ENCODE measurements around the gene TECPR2.

Gene TECPR2

DNA sequence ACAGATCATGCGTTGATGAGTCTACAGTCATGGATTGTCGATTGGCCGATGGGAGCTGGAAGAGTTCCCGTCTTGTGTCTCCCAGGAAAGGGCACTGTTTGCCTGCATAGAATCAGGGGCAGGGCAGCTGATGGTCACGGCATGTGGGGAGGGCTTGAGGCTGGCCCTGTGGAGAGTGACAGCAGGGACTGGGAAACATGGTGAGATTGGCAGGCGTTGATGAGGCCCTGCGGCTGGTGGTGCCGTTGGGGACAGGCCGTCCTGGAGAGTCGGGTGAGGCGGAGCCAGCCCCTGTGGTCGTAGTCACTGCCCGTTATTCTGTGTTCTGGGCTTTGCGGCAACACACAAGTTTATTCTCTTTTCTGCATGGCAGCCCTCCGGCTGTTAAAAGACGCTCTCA is 52.9 kb downstream of the TECPR2 start:
- TF ChIP-seq, protein P1, sequence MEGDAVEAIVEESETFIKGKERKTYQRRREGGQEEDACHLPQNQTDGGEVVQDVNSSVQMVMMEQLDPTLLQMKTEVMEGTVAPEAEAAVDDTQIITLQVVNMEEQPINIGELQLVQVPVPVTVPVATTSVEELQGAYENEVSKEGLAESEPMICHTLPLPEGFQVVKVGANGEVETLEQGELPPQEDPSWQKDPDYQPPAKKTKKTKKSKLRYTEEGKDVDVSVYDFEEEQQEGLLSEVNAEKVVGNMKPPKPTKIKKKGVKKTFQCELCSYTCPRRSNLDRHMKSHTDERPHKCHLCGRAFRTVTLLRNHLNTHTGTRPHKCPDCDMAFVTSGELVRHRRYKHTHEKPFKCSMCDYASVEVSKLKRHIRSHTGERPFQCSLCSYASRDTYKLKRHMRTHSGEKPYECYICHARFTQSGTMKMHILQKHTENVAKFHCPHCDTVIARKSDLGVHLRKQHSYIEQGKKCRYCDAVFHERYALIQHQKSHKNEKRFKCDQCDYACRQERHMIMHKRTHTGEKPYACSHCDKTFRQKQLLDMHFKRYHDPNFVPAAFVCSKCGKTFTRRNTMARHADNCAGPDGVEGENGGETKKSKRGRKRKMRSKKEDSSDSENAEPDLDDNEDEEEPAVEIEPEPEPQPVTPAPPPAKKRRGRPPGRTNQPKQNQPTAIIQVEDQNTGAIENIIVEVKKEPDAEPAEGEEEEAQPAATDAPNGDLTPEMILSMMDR (IDR thresholded peaks at IDR 0.05; ENCODE audit: insufficient read depth, low read length, missing control alignments), result no peak
- POLR2A ChIA-PET, result no interaction called here
- CTCF ChIA-PET, result no interaction called here
- no peak overlapping the region for H3K4me3 ChIP-seq (ENCODE audit: low read depth, low read length)
- no peak for DNase-seq (ENCODE audit: low read depth, low spot score)

DNA sequence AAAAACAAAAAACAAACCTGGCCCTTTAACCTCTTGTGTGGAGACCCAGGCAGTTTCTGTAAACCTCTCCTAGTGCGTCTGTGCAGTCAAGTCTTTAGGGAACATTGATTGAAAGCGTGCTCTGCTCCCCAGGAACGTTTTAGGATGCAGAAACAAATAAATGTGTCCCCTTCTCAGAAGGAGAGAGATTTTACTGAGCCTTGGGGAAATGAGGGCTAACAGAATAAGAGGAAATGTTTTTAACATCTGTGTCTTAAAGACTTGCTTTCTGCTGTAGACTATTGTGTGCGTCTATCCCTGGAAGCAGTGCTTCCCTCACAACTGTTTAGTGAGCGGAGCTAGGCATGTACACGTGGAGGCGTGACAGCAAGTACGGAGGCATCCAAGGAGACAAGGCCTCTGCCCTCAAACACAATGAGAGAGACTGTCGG is 54.3 kb downstream of the TECPR2 start:
- TF ChIP-seq, protein P1 (IDR thresholded peaks at IDR 0.05; ENCODE audit: insufficient read depth, low read length, missing control alignments), result no peak
- ChIA-PET CTCF (interaction anchor here (2.8 kb wide), 1 partner anchor 21 kb away, joined by 12 read pairs; no protein-coding TSS in a partner anchor), POLR2A (no interaction called here)
- no peak for DNase-seq (ENCODE audit: low read depth, low spot score)
- no peak overlapping the region for H3K4me3 ChIP-seq (ENCODE audit: low read depth, low read length)

DNA sequence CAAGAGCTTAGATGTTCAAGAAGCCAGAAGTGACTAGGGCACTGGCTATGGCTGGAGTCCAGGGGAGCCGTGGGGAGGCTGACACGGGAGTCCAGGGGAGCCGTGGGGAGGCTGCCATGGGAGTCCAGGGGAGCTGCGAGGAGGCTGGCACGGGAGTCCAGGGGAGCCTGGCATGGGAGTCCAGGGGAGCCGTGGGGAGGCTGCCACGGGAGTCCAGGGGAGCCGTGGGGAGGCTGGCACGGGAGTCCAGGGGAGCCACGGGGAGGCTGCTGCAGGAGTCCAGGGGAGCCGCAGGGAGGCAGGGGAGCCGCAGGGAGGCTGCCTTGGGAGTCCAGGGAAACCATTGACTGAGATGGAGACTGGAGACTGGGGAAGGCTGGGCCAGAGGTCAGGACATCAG is 54.9 kb downstream of the TECPR2 start:
- DNase-seq (ENCODE audit: low read depth, low spot score), result no peak
- TF ChIP-seq, protein P1 (IDR thresholded peaks at IDR 0.05; ENCODE audit: insufficient read depth, low read length, missing control alignments), result no peak
- POLR2A ChIA-PET, result no interaction called here
- CTCF ChIA-PET, result interaction anchor here (2.8 kb wide), 1 partner anchor 20 kb away, joined by 12 read pairs; no protein-coding TSS in a partner anchor
- no peak overlapping the region for H3K4me3 ChIP-seq (ENCODE audit: low read depth, low read length)

DNA sequence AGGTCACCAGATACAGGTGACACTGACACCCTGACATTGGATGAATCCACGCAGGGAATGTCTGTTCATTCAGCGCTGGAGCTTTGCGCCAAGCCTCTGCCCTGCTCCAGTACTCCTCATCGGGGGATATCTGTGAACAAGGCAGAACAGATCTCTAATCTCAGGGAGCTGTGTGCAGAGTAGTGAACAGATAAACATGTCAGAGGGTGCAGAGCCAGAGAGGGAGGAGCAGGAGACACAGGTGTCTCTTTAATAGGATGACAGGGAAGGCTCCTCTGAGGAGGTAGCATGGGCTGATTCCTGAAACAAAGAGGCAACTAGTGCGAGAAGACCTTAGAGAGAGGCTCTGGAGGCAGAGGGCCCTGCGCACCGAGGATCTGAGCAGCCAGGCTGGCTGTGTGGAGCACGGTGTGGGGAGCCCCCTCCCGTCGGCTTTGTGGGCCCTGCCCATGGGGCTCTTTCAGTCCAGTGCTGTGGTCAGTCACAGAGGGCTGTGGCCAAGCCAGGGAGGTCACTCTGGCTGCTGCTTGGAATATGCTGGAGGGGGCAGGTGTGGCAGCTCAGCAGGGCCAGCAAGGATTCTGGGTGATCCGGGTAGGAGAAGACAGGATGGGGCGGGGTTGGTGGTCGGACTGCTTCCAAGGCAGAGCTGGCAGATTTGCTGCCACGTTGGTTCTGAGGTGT is 55.6 kb downstream of the TECPR2 start:
- no peak for DNase-seq (ENCODE audit: low read depth, low spot score)
- TF ChIP-seq, protein P1 (IDR thresholded peaks at IDR 0.05; ENCODE audit: insufficient read depth, low read length, missing control alignments), result no peak
- CTCF ChIA-PET, result interaction anchor here (2.8 kb wide), 1 partner anchor 19 kb away, joined by 12 read pairs; no protein-coding TSS in a partner anchor
- no peak overlapping the region for H3K4me3 ChIP-seq (ENCODE audit: low read depth, low read length)
- POLR2A ChIA-PET, result no interaction called here

DNA sequence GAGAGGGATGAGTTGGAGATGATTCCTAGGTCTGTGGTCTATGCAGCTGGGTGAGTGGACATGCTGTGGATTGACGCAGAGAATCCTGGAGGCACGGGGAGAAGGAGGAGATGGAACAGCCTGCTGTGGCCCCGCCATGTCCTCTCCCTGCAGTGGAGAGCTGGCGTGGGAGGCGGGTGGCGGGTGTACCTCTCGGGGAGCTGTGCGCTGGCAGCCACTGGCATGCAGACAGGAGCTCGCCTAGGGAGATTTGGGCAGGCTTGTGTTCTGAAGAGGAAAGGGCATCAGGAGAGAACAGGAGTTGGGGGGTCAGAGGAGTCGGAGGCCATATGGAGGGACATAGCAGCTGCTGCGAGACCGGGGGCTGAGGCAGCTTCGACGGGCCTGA is 56.1 kb downstream of the TECPR2 start:
- TF ChIP-seq, protein P1 (IDR thresholded peaks at IDR 0.05; ENCODE audit: insufficient read depth, low read length, missing control alignments), result no peak
- POLR2A ChIA-PET, result no interaction called here
- CTCF ChIA-PET, result interaction anchor here (2.8 kb wide), 1 partner anchor 19 kb away, joined by 12 read pairs; no protein-coding TSS in a partner anchor
- H3K4me3 ChIP-seq (ENCODE audit: low read depth, low read length), result no peak overlapping the region
- DNase-seq (ENCODE audit: low read depth, low spot score), result no peak

DNA sequence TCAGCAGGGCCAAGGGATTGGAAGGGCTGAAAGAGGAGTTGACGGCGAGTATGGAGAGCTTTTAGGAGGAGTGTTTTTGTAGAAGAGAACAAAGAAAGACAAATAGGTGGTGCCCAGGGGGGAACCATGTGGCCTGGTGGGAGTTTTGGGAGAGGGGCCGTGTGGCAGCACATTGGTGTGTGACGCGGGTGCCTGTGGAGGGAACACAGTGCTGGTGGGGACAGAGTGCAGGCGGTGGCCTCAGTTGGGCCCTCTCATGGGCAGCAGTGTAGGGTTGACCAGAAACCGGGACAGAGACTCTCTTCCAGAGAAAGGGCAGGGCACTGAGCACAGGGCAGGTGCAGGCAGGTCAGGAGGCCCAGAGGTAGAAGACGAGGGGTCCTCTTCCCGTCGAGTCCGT is 56.5 kb downstream of the TECPR2 start:
- ChIA-PET CTCF (interaction anchor here (2.8 kb wide), 1 partner anchor 18 kb away, joined by 12 read pairs; no protein-coding TSS in a partner anchor), POLR2A (no interaction called here)

More for the DNA sequence above, 56.5 kb downstream of the TECPR2 start:
- no peak overlapping the region for H3K4me3 ChIP-seq (ENCODE audit: low read depth, low read length)
- TF ChIP-seq, protein P1 (IDR thresholded peaks at IDR 0.05; ENCODE audit: insufficient read depth, low read length, missing control alignments), result no peak
- DNase-seq (ENCODE audit: low read depth, low spot score), result no peak

All from AG04449 (cell line).